ENCODE results near the gene PTPRD. TPM values are rescaled to one million over a fixed set of nuclear protein-coding genes. Genes with fewer than 3 reads are reported as not detected.

Gene PTPRD
- total RNA-seq, 1 experiment from 2014 or later = 32.5 TPM

GRCh38 chr9:9170439-9171134 is 1442.2 kb downstream of the PTPRD start:
- H2AK5ac ChIP-seq (ENCODE audit: insufficient read length, low read length) = no peak overlapping the region
- H3K27me3 ChIP-seq (ENCODE audit: insufficient read depth, low read length) = no peaks in the 10 kb centered on the region
- Mint-ChIP-seq H3K4me1 (no peaks in the 10 kb centered on the region), H3K27ac (no peak overlapping the region; a peak in 2 of 7 replicates), H3K36me3 (ENCODE audit: insufficient read depth in 1 of 3, low read depth in 3 of 3) (no peaks in the 10 kb centered on the region), H3K27me3 (ENCODE audit: low read depth) (peaks cover 1% of the 10 kb centered on the region; the same call in 1 of the 2 replicates), H3K4me3 (no peak overlapping the region), H3K9me3 (no peaks in the 10 kb centered on the region)
- no peak overlapping the region for H3K56ac ChIP-seq (ENCODE audit: insufficient read length, low read depth, low read length)
- no peak overlapping the region for H3K18ac ChIP-seq (ENCODE audit: insufficient read length, low read depth, low read length)
- no peak for DNase-seq
- H3K79me2 ChIP-seq (ENCODE audit: insufficient read depth, low read length) = no peaks in the 10 kb centered on the region
- no peak overlapping the region for H2BK120ac ChIP-seq (ENCODE audit: low read depth, low read length, poor library complexity, severe bottlenecking)
- H2BK15ac ChIP-seq (ENCODE audit: low read depth, low read length) = no peak overlapping the region
- H4K20me1 ChIP-seq (ENCODE audit: control insufficient read depth, insufficient read depth, insufficient read length) = no peaks in the 10 kb centered on the region
- H2BK20ac ChIP-seq (ENCODE audit: low read depth, low read length, poor library complexity, severe bottlenecking) = no peak overlapping the region
- no peaks in the 10 kb centered on the region for H3K23me2 ChIP-seq (ENCODE audit: insufficient read length, low read depth, low read length, poor library complexity, severe bottlenecking)
- H3K4ac ChIP-seq (ENCODE audit: low read depth, low read length) = no peak overlapping the region
- H4K91ac ChIP-seq (ENCODE audit: insufficient read length, low read depth, low read length) = no peak overlapping the region
- WGBS (ENCODE audit: extremely low coverage, insufficient read length, low lambda C conversion rate) = no CpG with 5 or more reads among the region's 4 CpGs
- no peaks in the 10 kb centered on the region for H3K79me1 ChIP-seq (ENCODE audit: insufficient read depth, low read depth, low read length, poor library complexity, severe bottlenecking)
- no peak overlapping the region for H3K14ac ChIP-seq (ENCODE audit: insufficient read depth, low read length)
- H3K27ac ChIP-seq (ENCODE audit: insufficient read length, low read depth, low read length) = no peak overlapping the region
- H2BK12ac ChIP-seq (ENCODE audit: insufficient read length, low read depth, low read length) = no peak overlapping the region
- no peak overlapping the region for H2AFZ ChIP-seq (ENCODE audit: low read length)
- no peak overlapping the region for H3K9ac ChIP-seq (ENCODE audit: extremely low read depth, insufficient read length, low read length)
- no peaks in the 10 kb centered on the region for H3K4me1 ChIP-seq (ENCODE audit: insufficient read depth, low read length)
- TF ChIP-seq, protein P1, sequence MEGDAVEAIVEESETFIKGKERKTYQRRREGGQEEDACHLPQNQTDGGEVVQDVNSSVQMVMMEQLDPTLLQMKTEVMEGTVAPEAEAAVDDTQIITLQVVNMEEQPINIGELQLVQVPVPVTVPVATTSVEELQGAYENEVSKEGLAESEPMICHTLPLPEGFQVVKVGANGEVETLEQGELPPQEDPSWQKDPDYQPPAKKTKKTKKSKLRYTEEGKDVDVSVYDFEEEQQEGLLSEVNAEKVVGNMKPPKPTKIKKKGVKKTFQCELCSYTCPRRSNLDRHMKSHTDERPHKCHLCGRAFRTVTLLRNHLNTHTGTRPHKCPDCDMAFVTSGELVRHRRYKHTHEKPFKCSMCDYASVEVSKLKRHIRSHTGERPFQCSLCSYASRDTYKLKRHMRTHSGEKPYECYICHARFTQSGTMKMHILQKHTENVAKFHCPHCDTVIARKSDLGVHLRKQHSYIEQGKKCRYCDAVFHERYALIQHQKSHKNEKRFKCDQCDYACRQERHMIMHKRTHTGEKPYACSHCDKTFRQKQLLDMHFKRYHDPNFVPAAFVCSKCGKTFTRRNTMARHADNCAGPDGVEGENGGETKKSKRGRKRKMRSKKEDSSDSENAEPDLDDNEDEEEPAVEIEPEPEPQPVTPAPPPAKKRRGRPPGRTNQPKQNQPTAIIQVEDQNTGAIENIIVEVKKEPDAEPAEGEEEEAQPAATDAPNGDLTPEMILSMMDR (conservative IDR thresholded peaks at IDR 0.05) = no peak
- H3K9me3 ChIP-seq (ENCODE audit: control insufficient read depth, low read depth, low read length) = no peaks in the 10 kb centered on the region
- no peak overlapping the region for H4K8ac ChIP-seq (replicated peaks; ENCODE audit: insufficient read length, low read depth, low read length)
- H3K4me2 ChIP-seq (ENCODE audit: insufficient read depth, insufficient read length, low read length) = no peak overlapping the region
- H2BK5ac ChIP-seq (ENCODE audit: insufficient read length, low read length) = no peak overlapping the region
- no peak overlapping the region for H3T11ph ChIP-seq (ENCODE audit: low read length)
- H4K5ac ChIP-seq (ENCODE audit: insufficient read length, low read depth, low read length) = no peak overlapping the region
- H3K23ac ChIP-seq (ENCODE audit: insufficient read length, low read depth, low read length) = no peak overlapping the region

Measured in H9 (cell line).